ENCODE measurements around the gene HBS1L.

HBS1L gene

GRCh38 chr6:135030532-135031178 lies 24.0 kb downstream of the HBS1L start:
- FAIRE-seq (peak; percentile 9), DNase-seq (ENCODE audit: insufficient read length, low spot score) (no peak)
- no peak for TF ChIP-seq SPI1 (IDR thresholded peaks at IDR 0.05; ENCODE audit: low read depth, low read length)
- no peak for TF ChIP-seq TAF1 (IDR thresholded peaks at IDR 0.05; ENCODE audit: low read depth, low read length)
- no peak for TF ChIP-seq PAX5 (IDR thresholded peaks at IDR 0.05; ENCODE audit: insufficient read depth, low read length, severe bottlenecking)
- TF ChIP-seq POLR2AphosphoS5 (IDR thresholded peaks at IDR 0.05; ENCODE audit: low read depth, low read length) = no peak

GRCh38 chr6:135030056-135030473 lies 24.6 kb downstream of the HBS1L start:
- DNase-seq (ENCODE audit: insufficient read length, low spot score) (no peak), FAIRE-seq (peak; percentile 97)
- TF ChIP-seq POLR2A (IDR thresholded peaks at IDR 0.05; ENCODE audit: low read depth, low read length) (no peak), SPI1 (IDR thresholded peaks at IDR 0.05; ENCODE audit: low read depth, low read length) (peak; percentile 60)

- no peak for TF ChIP-seq PAX5 (IDR thresholded peaks at IDR 0.05; ENCODE audit: insufficient read depth, low read length, severe bottlenecking)
- no peak for TF ChIP-seq TAF1 (IDR thresholded peaks at IDR 0.05; ENCODE audit: low read depth, low read length)
- TF ChIP-seq POLR2AphosphoS5 (IDR thresholded peaks at IDR 0.05; ENCODE audit: low read depth, low read length) = no peak
- no peak for TF ChIP-seq POU2F2 (IDR thresholded peaks at IDR 0.05; ENCODE audit: low read depth, low read length)
- no peak for TF ChIP-seq SPI1 (IDR thresholded peaks at IDR 0.05; ENCODE audit: low read depth, low read length)
- TF ChIP-seq POLR2A (IDR thresholded peaks at IDR 0.05; ENCODE audit: low read depth, low read length) = no peak
- DNase-seq (ENCODE audit: insufficient read length, low spot score) (no peak), FAIRE-seq (no peak)
Measured at GRCh38 chr6:135025775-135026174, 28.8 kb downstream of the HBS1L start.

- DNase-seq (ENCODE audit: insufficient read length, low spot score) (no peak), FAIRE-seq (no peak)
- TF ChIP-seq PAX5 (IDR thresholded peaks at IDR 0.05; ENCODE audit: insufficient read depth, low read length, severe bottlenecking) (no peak), POLR2A (IDR thresholded peaks at IDR 0.05; ENCODE audit: low read depth, low read length) (no peak), POU2F2 (IDR thresholded peaks at IDR 0.05; ENCODE audit: low read depth, low read length) (no peak), TAF1 (IDR thresholded peaks at IDR 0.05; ENCODE audit: low read depth, low read length) (no peak), SPI1 (IDR thresholded peaks at IDR 0.05; ENCODE audit: low read depth, low read length) (no peak), POLR2AphosphoS5 (IDR thresholded peaks at IDR 0.05; ENCODE audit: low read depth, low read length) (no peak)
Measured at GRCh38 chr6:135025175-135025574, 29.4 kb downstream of the HBS1L start.

GRCh38 chr6:135022050-135022697 lies 32.4 kb downstream of the HBS1L start:
- TF ChIP-seq SPI1 (IDR thresholded peaks at IDR 0.05; ENCODE audit: low read depth, low read length) (no peak), POLR2A (IDR thresholded peaks at IDR 0.05; ENCODE audit: low read depth, low read length) (no peak), POLR2AphosphoS5 (IDR thresholded peaks at IDR 0.05; ENCODE audit: low read depth, low read length) (no peak), POU2F2 (IDR thresholded peaks at IDR 0.05; ENCODE audit: low read depth, low read length) (no peak), TAF1 (IDR thresholded peaks at IDR 0.05; ENCODE audit: low read depth, low read length) (no peak), PAX5 (IDR thresholded peaks at IDR 0.05; ENCODE audit: insufficient read depth, low read length, severe bottlenecking) (no peak)

GRCh38 chr6:135021310-135022049 lies 33.1 kb downstream of the HBS1L start:
- no peak for TF ChIP-seq POLR2A (IDR thresholded peaks at IDR 0.05; ENCODE audit: low read depth, low read length)
- TF ChIP-seq POLR2AphosphoS5 (IDR thresholded peaks at IDR 0.05; ENCODE audit: low read depth, low read length) = no peak
- no peak for TF ChIP-seq PAX5 (IDR thresholded peaks at IDR 0.05; ENCODE audit: insufficient read depth, low read length, severe bottlenecking)
- no peak for TF ChIP-seq POU2F2 (IDR thresholded peaks at IDR 0.05; ENCODE audit: low read depth, low read length)
- FAIRE-seq (peak; percentile 69), DNase-seq (ENCODE audit: insufficient read length, low spot score) (no peak)

More at GRCh38 chr6:135022050-135022697, 32.4 kb downstream of the HBS1L start:
- no peak for DNase-seq (ENCODE audit: insufficient read length, low spot score)
- FAIRE-seq = no peak

- TF ChIP-seq POU2F2 (IDR thresholded peaks at IDR 0.05; ENCODE audit: low read depth, low read length) (no peak), TAF1 (IDR thresholded peaks at IDR 0.05; ENCODE audit: low read depth, low read length) (no peak), POLR2A (IDR thresholded peaks at IDR 0.05; ENCODE audit: low read depth, low read length) (no peak), SPI1 (IDR thresholded peaks at IDR 0.05; ENCODE audit: low read depth, low read length) (no peak), PAX5 (IDR thresholded peaks at IDR 0.05; ENCODE audit: insufficient read depth, low read length, severe bottlenecking) (no peak), POLR2AphosphoS5 (IDR thresholded peaks at IDR 0.05; ENCODE audit: low read depth, low read length) (no peak)
- no peak for DNase-seq (ENCODE audit: insufficient read length, low spot score)
- peak; percentile 31 for FAIRE-seq
Measured at GRCh38 chr6:135018941-135019340, 35.7 kb downstream of the HBS1L start.

- FAIRE-seq (no peak), DNase-seq (ENCODE audit: insufficient read length, low spot score) (no peak)
- TF ChIP-seq TAF1 (IDR thresholded peaks at IDR 0.05; ENCODE audit: low read depth, low read length) (no peak), PAX5 (IDR thresholded peaks at IDR 0.05; ENCODE audit: insufficient read depth, low read length, severe bottlenecking) (no peak), SPI1 (IDR thresholded peaks at IDR 0.05; ENCODE audit: low read depth, low read length) (no peak), POU2F2 (IDR thresholded peaks at IDR 0.05; ENCODE audit: low read depth, low read length) (no peak), POLR2AphosphoS5 (IDR thresholded peaks at IDR 0.05; ENCODE audit: low read depth, low read length) (no peak), POLR2A (IDR thresholded peaks at IDR 0.05; ENCODE audit: low read depth, low read length) (no peak)
Measured at GRCh38 chr6:135018052-135018451, 36.6 kb downstream of the HBS1L start.

- DNase-seq (ENCODE audit: insufficient read length, low spot score) (no peak), FAIRE-seq (peak; percentile 5)
- TF ChIP-seq POU2F2 (IDR thresholded peaks at IDR 0.05; ENCODE audit: low read depth, low read length) (no peak), TAF1 (IDR thresholded peaks at IDR 0.05; ENCODE audit: low read depth, low read length) (no peak), POLR2A (IDR thresholded peaks at IDR 0.05; ENCODE audit: low read depth, low read length) (no peak), SPI1 (IDR thresholded peaks at IDR 0.05; ENCODE audit: low read depth, low read length) (no peak), PAX5 (IDR thresholded peaks at IDR 0.05; ENCODE audit: insufficient read depth, low read length, severe bottlenecking) (no peak), POLR2AphosphoS5 (IDR thresholded peaks at IDR 0.05; ENCODE audit: low read depth, low read length) (no peak)
Measured at GRCh38 chr6:135014353-135014832, 40.2 kb downstream of the HBS1L start.
